ENCODE measurements around the gene TBATA. TPM values are rescaled to one million over a fixed set of nuclear protein-coding genes. Genes with fewer than 3 reads are reported as not detected.

Gene TBATA
- total and polyA plus RNA-seq, 2 of the 8 experiments (the other 6 are each of a cell fraction or from before 2014, with no cell fraction given) = not detected

GRCh38 chr10:70816220-70816894 lies 31.2 kb upstream of the TBATA start:
- peak; percentile 61 for TF ChIP-seq TBP (IDR thresholded peaks at IDR 0.05; ENCODE audit: low read depth, low read length)
- TF ChIP-seq HDAC2 (IDR thresholded peaks at IDR 0.05; ENCODE audit: borderline replicate concordance in 1 of 2, low read depth in 2 of 2, low read length in 2 of 2) = 0 out of 4 replicates have a peak, but pooled peaks of 1 of the 2 experiments have one; percentile 13
- TF ChIP-seq CHD2 (IDR thresholded peaks at IDR 0.05; ENCODE audit: low read length) = no peak
- TF ChIP-seq GTF2F1 (IDR thresholded peaks at IDR 0.05; ENCODE audit: borderline replicate concordance, low read depth, low read length) = no peak
- no peak for TF ChIP-seq BRCA1 (IDR thresholded peaks at IDR 0.05; ENCODE audit: low read depth, low read length)
- no peak for TF ChIP-seq PHF8 (conservative IDR thresholded peaks at IDR 0.05; ENCODE audit: low read depth, low read length)
- TF ChIP-seq POLR2A (IDR thresholded peaks at IDR 0.05; ENCODE audit: control extremely low read depth in 1 of 2, low read depth in 2 of 2, low read length in 2 of 2) = peak in 1 of 2 experiments; percentile 6; a peak in 1 of 3 replicates
- TF ChIP-seq ASH2L (IDR thresholded peaks at IDR 0.05; ENCODE audit: low read length) = peak; percentile 63
- TF ChIP-seq EGR1 (IDR thresholded peaks at IDR 0.05; ENCODE audit: borderline replicate concordance, low read depth, low read length) = no peak
- TF ChIP-seq KDM4A (IDR thresholded peaks at IDR 0.05; ENCODE audit: low read depth, low read length, severe bottlenecking) = peak; percentile 62

More at GRCh38 chr10:70816220-70816894, 31.2 kb upstream of the TBATA start:
- peak overlapping the region in 3 of 4 experiments; percentile 62 to 76 (median 70); a peak in 6 of 7 replicates for H3K9ac ChIP-seq (replicated peaks in 1 of 4; ENCODE audit: extremely low read depth in 1 of 4, low read depth in 3 of 4, low read length in 3 of 4)
- WGBS, 2 experiments (ENCODE audit: extremely low coverage in 1 of 2, insufficient coverage in 1 of 2, insufficient read length in 1 of 2, insufficient replicate concordance in 2 of 2, low coverage in 1 of 2, low lambda C conversion rate in 2 of 2, missing lambda C conversion rate in 1 of 2) = 4% methylated on average over 16 of the region's 43 CpGs; no CpG with 5 or more reads in 1 of the 2 experiments
- H3K4me1 ChIP-seq (replicated peaks in 1 of 4; ENCODE audit: control insufficient read depth in 3 of 4, insufficient read depth in 4 of 4, low read length in 3 of 4) = no peaks in the 10 kb centered on the region
- CTCF ChIA-PET (ENCODE audit: partially characterized antibody) = interaction anchor here (0.8 to 2.6 kb wide), 12 partner anchors 11 to 308 kb away, joined by 3 to 7 read pairs (median 4); no protein-coding TSS in a partner anchor
- H4K8ac ChIP-seq (ENCODE audit: extremely low read depth, insufficient read depth, low read length) = peak overlapping the region; percentile 53; the same call in 1 of the 2 replicates
- no peak overlapping the region for H3K4ac ChIP-seq (replicated peaks; ENCODE audit: insufficient read length, low read depth, low read length)
- peaks cover 4 to 39% of the 10 kb centered on the region in 2 experiments; a peak in 2 of 4 replicates for H3K79me2 ChIP-seq (ENCODE audit: control insufficient read depth in 1 of 2, insufficient read depth in 2 of 2, low read length in 2 of 2)
- H2BK15ac ChIP-seq (ENCODE audit: low read length) = no peak overlapping the region
- peaks cover 0 to 4% of the 10 kb centered on the region in 2 experiments for H4K20me1 ChIP-seq (replicated peaks in 1 of 2; ENCODE audit: control insufficient read depth in 1 of 2, insufficient read depth in 2 of 2, low read length in 2 of 2)
- H2BK120ac ChIP-seq (replicated peaks; ENCODE audit: low read depth, low read length) = no peak overlapping the region
- H3K27me3 ChIP-seq (replicated peaks in 1 of 4; ENCODE audit: control insufficient read depth in 3 of 4, extremely low read depth in 1 of 4, insufficient read depth in 3 of 4, low read length in 3 of 4) = no peaks in the 10 kb centered on the region
- H4K5ac ChIP-seq (ENCODE audit: insufficient read length, low read depth, low read length) = peak overlapping the region; percentile 12
- H3K4me3 ChIP-seq (ENCODE audit: extremely low read depth in 1 of 4, insufficient read depth in 2 of 4, low read depth in 3 of 4, low read length in 4 of 4) = peak overlapping the region; percentile 52 to 91 (median 88)
- H2AFZ ChIP-seq (ENCODE audit: low read length) = peak overlapping the region; percentile 18; the same call in 1 of the 2 replicates
- peaks cover 2 to 21% (median 5%) of the 10 kb centered on the region in 4 experiments; a peak in 4 of 8 replicates for H3K36me3 ChIP-seq (ENCODE audit: control insufficient read depth in 2 of 4, insufficient read depth in 4 of 4, low read length in 3 of 4)
- H2AK5ac ChIP-seq (ENCODE audit: low read depth, low read length) = no peak overlapping the region
- POLR2A ChIA-PET (ENCODE audit: partially characterized antibody) = interaction anchor here (0.9 to 2.2 kb wide), 5 partner anchors 9 to 249 kb away, joined by 3 to 8 read pairs (median 4); no protein-coding TSS in a partner anchor
- peak overlapping the region; percentile 90; the same call in 1 of the 2 replicates for H2BK5ac ChIP-seq (ENCODE audit: low read depth, low read length)
- FAIRE-seq (peak; percentile 39), DNase-seq (ENCODE audit: low read depth in 1 of 2, low spot score in 2 of 2) (peak in 1 of 2 experiments; percentile 76)
- H3K4me2 ChIP-seq (ENCODE audit: insufficient read depth in 1 of 2, low read depth in 2 of 2, low read length in 2 of 2) = peak overlapping the region; percentile 58 to 71
- H3K27ac ChIP-seq (ENCODE audit: low read depth, low read length) = peak overlapping the region; percentile 34; the same call in 1 of the 2 replicates
- H3K23ac ChIP-seq (ENCODE audit: insufficient read length) = no peak overlapping the region
- no peak overlapping the region for H3K14ac ChIP-seq (ENCODE audit: insufficient read length)
- H3K79me1 ChIP-seq (ENCODE audit: low read depth, low read length) = peaks cover 2% of the 10 kb centered on the region; the same call in 1 of the 2 replicates
- H3K23me2 ChIP-seq (ENCODE audit: low read depth, low read length) = peaks cover 3% of the 10 kb centered on the region; the same call in 1 of the 2 replicates
- H2BK20ac ChIP-seq (ENCODE audit: low read length) = no peak overlapping the region
- peak overlapping the region; percentile 66 for H3K56ac ChIP-seq (replicated peaks; ENCODE audit: insufficient read length, low read depth, low read length)
- H2BK12ac ChIP-seq (ENCODE audit: low read depth, low read length) = no peak overlapping the region
- no peak overlapping the region; the same call in 1 of the 2 replicates for H3K18ac ChIP-seq (ENCODE audit: extremely low read depth, low read length)
- H4K91ac ChIP-seq (replicated peaks; ENCODE audit: insufficient read length, low read length) = peak overlapping the region; percentile 82
- H3K9me3 ChIP-seq (ENCODE audit: insufficient read depth in 2 of 2, low read depth in 1 of 2, low read length in 1 of 2) = no peaks in the 10 kb centered on the region

All from H1 (cell line).